OCI-LY7 (cell line): ENCODE results near the gene MRAP. TPM values are rescaled to one million over a fixed set of nuclear protein-coding genes. Genes with fewer than 3 reads are reported as not detected.

Source experiments
- BruUV-seq: library from RNA; stranded (reverse); fragments of 400-500 nt; replicated peaks from 2 replicates; lab custom pipeline; 2021; lab: Mats Ljungman, UMichigan
- CTCF ChIA-PET: fragments of 300-600 bp; sonication (Branson Sonifier 250); formaldehyde crosslinking; loops from one replicate; lab custom pipeline; 2022; ENCODE audit warnings: antibody characterized with exemption; ENCODE audit not compliant: unreplicated experiment; lab: Charles Lee
- POLR2A ChIA-PET: fragments of 300-600 bp; sonication (Branson Sonifier 250); formaldehyde crosslinking; loops from one replicate; lab custom pipeline; 2022; ENCODE audit warnings: antibody characterized with exemption; lab: Charles Lee
- DNase-seq: peaks from one replicate; pipeline ENCODE4 v3.0.0-alpha.2; 2015; ENCODE audit warnings: low spot score
- H2AFZ ChIP-seq: fragments of 200-600 bp; sonication (generic), shearing (Covaris generic); 2 replicates; pipeline ENCODE4 v1.6.1; 2014; ENCODE audit warnings: mild to moderate bottlenecking, antibody characterized with exemption, low read length, moderate library complexity
- H3K27ac ChIP-seq: fragments of 200-600 bp; sonication (generic); 2 replicates; pipeline ENCODE4 v1.5.1; 2014; ENCODE audit warnings: mixed run types, low read depth, mild to moderate bottlenecking, moderate library complexity, low read length, inconsistent platforms; ENCODE audit not compliant: poor library complexity, severe bottlenecking
- H3K36me3 ChIP-seq: fragments of 200-600 bp; sonication (generic); 2 replicates; pipeline ENCODE4 v1.6.1; 2014; ENCODE audit warnings: mild to moderate bottlenecking, antibody characterized with exemption, low read length, moderate library complexity, mixed read lengths; ENCODE audit not compliant: insufficient read depth
- H3K4me1 ChIP-seq: fragments of 200-600 bp; sonication (generic); 2 replicates; pipeline ENCODE4 v1.5.1; 2014; ENCODE audit warnings: mild to moderate bottlenecking, low read length; ENCODE audit not compliant: insufficient read depth, poor library complexity, severe bottlenecking
- H3K4me2 ChIP-seq: fragments of 200-600 bp; sonication (generic); 2 replicates; pipeline ENCODE4 v1.6.1; 2014; ENCODE audit warnings: mild to moderate bottlenecking, low read length
- H3K4me3 ChIP-seq: fragments of 200-600 bp; sonication (generic); 2 replicates; pipeline ENCODE4 v1.5.1; 2014; ENCODE audit warnings: mild to moderate bottlenecking, low read depth, low read length; ENCODE audit not compliant: poor library complexity, severe bottlenecking
- H3K79me2 ChIP-seq: fragments of 200-600 bp; sonication (generic); 2 replicates; pipeline ENCODE4 v1.6.1; 2016; ENCODE audit warnings: low read depth, mild to moderate bottlenecking, low read length, moderate library complexity, mixed read lengths; ENCODE audit not compliant: insufficient read depth
- H3K9me2 ChIP-seq: fragments of 200-600 bp; sonication (generic); 2 replicates; pipeline ENCODE4 v1.6.1; 2016; ENCODE audit warnings: mild to moderate bottlenecking, low read length, mixed read lengths; ENCODE audit not compliant: insufficient read depth
- H3K9me3 ChIP-seq: fragments of 200-600 bp; sonication (generic); 2 replicates; pipeline ENCODE4 v1.6.1; 2014; ENCODE audit warnings: mild to moderate bottlenecking, mixed run types, low read length, mixed read lengths
- H4K20me1 ChIP-seq: fragments of 200-600 bp; sonication (generic); 2 replicates; pipeline ENCODE4 v1.6.1; 2014; ENCODE audit warnings: mild to moderate bottlenecking, antibody characterized with exemption, low read length, moderate library complexity, mixed read lengths; ENCODE audit not compliant: insufficient read depth
- EZH2phosphoT487 ChIP-seq: fragments of 200-600 bp; sonication (generic); IDR thresholded peaks from 2 replicates; pipeline ENCODE4 v1.6.1; 2018; ENCODE audit warnings: low read depth, borderline replicate concordance, mild to moderate bottlenecking, mixed run types, antibody characterized with exemption, low read length, moderate library complexity, mixed read lengths
- intact Hi-C: fragments of 100-400 bp; cut with micrococcal nuclease; formaldehyde crosslinking; loops from one replicate; pipeline ENCODE4 v1.10.0; 2022; ENCODE audit not compliant: unreplicated experiment
- total RNA-seq, 2 experiments: library from RNA; depleted of rRNA in 1 of 2; stranded (reverse); fragments of >200 nt in 1 of 2; shearing (Covaris generic) in 1 of 2; gene quantifications; 2 replicates each; pipeline ENCODE4 v1.2.3, GENCODE V29; 2014 to 2022
- TF ChIP-seq, protein P1 (sequence below): fragments of 200-600 bp; sonication (generic); conservative IDR thresholded peaks from 2 replicates; pipeline ENCODE4 v1.5.1; 2014; ENCODE audit warnings: mild to moderate bottlenecking, antibody characterized with exemption, low read length, moderate library complexity, mixed read lengths

Gene MRAP
- total RNA-seq, 2 experiments from 2014 or later: not detected

DNA sequence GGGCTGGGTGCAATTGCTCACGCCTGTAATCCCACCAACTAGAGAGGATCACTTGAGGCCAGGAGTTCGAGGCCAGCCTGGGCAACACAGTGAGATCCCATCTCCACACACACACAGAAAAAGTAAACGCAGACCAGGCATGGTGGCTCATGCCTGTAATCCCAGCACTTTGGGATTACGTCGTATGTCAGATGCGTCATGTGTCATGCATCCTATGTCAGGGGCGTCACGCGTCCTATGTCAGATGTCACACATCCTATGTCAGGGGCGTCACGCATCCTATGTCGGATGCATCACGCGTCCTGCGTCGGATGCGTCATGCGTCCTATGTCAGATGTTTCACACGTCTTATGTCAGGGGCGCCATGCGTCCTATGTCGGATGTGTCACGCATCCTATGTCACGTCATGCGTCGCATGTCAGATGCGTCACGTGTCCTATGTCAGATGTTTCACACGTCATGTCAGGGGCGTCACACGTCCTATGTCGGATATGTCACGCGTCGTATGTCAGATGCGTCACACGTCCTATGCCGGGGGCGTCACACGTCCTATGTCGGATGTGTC is 1.5 kb downstream of the MRAP start:
- Histone ChIP-seq H3K36me3 (peaks cover 20% of the 10 kb centered on the region; the same call in 1 of the 2 replicates), H3K4me2 (no peak overlapping the region), H3K27ac (no peak overlapping the region), H3K9me2 (no peaks in the 10 kb centered on the region), H2AFZ (no peak overlapping the region), H3K79me2 (no peaks in the 10 kb centered on the region), H3K9me3 (no peaks in the 10 kb centered on the region), H4K20me1 (no peaks in the 10 kb centered on the region), H3K4me1 (no peaks in the 10 kb centered on the region), H3K4me3 (no peak overlapping the region)
- CTCF ChIA-PET: no interaction called here
- intact Hi-C loops: no loop called here
- no peak for DNase-seq
- POLR2A ChIA-PET: no interaction called here
- TF ChIP-seq, protein P1, sequence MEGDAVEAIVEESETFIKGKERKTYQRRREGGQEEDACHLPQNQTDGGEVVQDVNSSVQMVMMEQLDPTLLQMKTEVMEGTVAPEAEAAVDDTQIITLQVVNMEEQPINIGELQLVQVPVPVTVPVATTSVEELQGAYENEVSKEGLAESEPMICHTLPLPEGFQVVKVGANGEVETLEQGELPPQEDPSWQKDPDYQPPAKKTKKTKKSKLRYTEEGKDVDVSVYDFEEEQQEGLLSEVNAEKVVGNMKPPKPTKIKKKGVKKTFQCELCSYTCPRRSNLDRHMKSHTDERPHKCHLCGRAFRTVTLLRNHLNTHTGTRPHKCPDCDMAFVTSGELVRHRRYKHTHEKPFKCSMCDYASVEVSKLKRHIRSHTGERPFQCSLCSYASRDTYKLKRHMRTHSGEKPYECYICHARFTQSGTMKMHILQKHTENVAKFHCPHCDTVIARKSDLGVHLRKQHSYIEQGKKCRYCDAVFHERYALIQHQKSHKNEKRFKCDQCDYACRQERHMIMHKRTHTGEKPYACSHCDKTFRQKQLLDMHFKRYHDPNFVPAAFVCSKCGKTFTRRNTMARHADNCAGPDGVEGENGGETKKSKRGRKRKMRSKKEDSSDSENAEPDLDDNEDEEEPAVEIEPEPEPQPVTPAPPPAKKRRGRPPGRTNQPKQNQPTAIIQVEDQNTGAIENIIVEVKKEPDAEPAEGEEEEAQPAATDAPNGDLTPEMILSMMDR: no peak
- TF ChIP-seq EZH2phosphoT487: no peak
- BruUV-seq: no TSS peak

DNA sequence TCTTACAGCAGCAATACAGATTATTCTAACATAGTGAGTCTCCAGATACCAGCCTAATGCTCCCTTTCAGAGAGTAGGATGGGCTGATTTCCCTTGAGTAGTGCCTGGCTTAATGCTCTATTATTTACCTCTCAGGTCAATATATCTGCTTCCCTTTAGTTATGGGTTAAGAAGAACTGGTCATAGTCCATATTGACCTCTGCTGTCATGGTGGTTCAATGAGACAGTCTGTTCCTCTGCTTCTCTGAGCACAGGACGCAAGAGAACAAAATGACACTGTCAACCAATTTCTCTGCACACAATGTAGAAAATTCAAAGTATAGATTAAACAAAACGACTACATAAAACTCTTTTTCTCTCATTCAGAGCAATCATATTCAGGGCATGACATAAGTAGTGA is 2.9 kb downstream of the MRAP start:
- Histone ChIP-seq H3K36me3 (peaks cover 25% of the 10 kb centered on the region; the same call in 1 of the 2 replicates), H3K4me2 (no peak overlapping the region), H2AFZ (no peak overlapping the region), H3K9me2 (no peaks in the 10 kb centered on the region), H3K9me3 (no peaks in the 10 kb centered on the region), H3K4me1 (no peaks in the 10 kb centered on the region), H3K4me3 (no peak overlapping the region), H3K27ac (no peak overlapping the region), H3K79me2 (no peaks in the 10 kb centered on the region), H4K20me1 (no peaks in the 10 kb centered on the region)
- TF ChIP-seq, protein P1: no peak
- no peak for TF ChIP-seq EZH2phosphoT487
- POLR2A ChIA-PET: no interaction called here
- DNase-seq: no peak
- CTCF ChIA-PET: no interaction called here
- intact Hi-C loops: no loop called here
- BruUV-seq: no TSS peak

DNA sequence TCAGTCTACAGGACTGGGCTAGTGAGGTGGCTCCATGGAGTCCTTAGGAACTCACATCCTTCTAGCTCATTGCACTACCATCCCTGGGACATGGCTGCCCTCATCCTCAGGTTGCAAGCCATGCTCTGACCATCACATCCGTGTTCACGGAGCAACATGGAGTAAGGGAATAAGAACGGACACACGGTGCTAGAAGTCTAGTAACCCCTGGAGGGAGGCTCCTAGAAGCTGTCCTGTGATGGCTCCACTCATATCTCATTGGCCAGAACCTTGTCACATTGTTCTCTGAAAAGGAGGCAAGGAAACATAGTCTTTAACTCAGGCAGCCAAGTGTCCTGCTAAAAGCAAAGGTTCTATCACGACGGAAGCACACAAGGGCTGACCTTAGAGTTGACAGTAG is 3.9 kb downstream of the MRAP start:
- Histone ChIP-seq H3K4me3 (no peak overlapping the region), H3K36me3 (peaks cover 31% of the 10 kb centered on the region; the same call in 1 of the 2 replicates), H3K9me2 (no peaks in the 10 kb centered on the region), H4K20me1 (no peaks in the 10 kb centered on the region), H2AFZ (no peak overlapping the region), H3K4me1 (no peaks in the 10 kb centered on the region), H3K9me3 (no peaks in the 10 kb centered on the region), H3K27ac (no peak overlapping the region), H3K79me2 (no peaks in the 10 kb centered on the region), H3K4me2 (no peak overlapping the region)
- no TSS peak for BruUV-seq
- DNase-seq: no peak
- intact Hi-C loops: no loop called here
- TF ChIP-seq, protein P1: no peak
- no peak for TF ChIP-seq EZH2phosphoT487
- POLR2A ChIA-PET: interaction anchor here (0.6 kb wide), 2 partner anchors 99 to 828 kb away, joined by 3 to 7 read pairs; no protein-coding TSS in a partner anchor
- CTCF ChIA-PET: no interaction called here
